ENCODE results near the gene WDR7.

WDR7 gene

DNA sequence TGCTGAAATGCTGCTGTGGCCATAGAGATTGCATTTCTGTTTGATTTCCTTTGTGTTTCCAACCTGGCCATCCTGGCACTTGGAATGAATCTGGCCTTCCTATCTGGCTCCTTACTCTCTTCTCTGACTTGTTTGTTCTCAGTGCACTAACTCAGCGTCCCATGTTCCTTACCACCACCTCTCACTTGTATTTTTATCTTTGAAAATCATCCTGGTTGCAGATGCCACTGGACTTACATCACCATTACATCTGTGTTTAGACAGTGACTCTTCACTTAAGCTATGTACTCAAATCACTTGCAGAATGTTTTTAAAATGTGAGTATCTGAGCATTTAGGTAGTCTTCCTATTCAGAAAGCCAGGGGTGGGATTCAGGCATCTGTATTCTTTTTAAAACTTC is 239.5 kb downstream of the WDR7 start:
- DNase-seq (ENCODE audit: low read depth in 2 of 2), result peak; percentile 77 to 78

DNA sequence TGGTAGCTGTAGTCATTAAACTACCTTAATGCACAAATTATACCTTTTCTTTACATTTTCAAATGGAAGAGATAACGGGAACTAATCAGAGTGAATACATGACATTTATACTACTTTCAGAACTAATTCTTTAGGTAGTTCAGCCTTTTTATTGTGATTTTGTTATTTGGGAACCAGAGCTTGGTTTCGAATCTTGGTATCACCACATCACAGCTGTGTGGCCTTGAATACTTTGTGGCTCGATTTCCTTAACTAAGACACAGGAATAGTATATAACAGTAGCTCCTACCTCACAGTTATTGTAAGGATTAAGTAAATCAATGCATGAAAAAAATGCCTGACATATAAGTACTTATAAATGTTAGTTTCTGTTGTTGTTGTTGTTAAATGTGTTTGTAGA is 240.0 kb downstream of the WDR7 start:
- DNase-seq (ENCODE audit: low read depth in 2 of 2), result no peak

DNA sequence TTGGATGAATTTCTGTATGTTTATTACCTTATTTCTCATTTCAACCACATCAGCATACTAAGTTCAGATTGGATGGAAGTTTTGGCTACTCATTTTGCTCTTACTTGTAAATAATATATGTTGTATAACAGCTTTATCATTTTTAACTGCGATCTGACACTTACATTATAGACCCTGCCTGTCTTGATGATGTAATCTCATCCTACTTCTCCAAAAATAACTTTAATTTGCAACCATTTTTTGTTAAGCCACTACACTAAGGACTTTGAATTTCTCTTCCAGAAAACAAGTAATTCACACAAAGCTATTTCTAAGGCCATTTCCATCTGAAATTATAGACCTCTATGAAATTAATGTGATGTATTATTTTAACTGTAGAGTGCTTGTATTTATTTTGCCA is 240.7 kb downstream of the WDR7 start:
- no peak for DNase-seq (ENCODE audit: low read depth in 2 of 2)

DNA sequence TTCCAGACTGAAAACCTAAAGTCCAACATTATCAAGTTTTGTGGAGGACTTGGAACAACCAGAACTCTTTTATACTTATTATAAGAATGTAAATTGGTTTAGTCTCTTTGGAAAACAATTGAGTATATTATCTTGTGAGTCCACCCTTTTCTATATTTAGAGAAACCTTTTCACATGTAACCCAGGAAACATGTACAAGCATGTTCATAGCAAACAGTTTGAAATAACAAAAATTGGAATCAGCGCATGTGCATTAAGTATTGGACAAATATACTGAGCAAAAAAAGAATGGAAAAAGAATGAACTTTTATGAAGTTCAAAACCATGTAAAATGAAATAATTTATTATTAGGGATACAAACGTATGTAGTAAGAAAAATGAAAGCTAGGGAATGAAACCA is 246.0 kb downstream of the WDR7 start:
- no peak for DNase-seq (ENCODE audit: low read depth in 2 of 2)

DNA sequence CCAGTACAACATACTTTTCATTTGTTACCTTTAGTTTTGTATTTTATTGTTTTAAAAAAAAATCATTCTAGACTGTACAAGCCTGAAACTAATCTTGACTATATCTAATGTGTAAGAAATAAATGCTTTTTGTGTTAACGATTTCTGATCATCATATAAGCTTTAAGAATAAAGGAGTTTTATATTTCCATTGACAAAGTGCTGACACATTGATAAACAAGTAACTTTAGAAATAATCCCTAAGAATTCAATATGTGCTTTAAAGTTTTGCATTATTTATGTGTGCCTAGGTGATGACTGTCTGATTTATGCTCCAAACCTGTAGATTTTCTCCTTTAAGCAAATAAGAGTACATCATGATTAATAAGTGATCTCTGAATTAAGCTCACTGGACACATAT is 248.5 kb downstream of the WDR7 start:
- DNase-seq (ENCODE audit: low read depth in 2 of 2), result no peak

DNA sequence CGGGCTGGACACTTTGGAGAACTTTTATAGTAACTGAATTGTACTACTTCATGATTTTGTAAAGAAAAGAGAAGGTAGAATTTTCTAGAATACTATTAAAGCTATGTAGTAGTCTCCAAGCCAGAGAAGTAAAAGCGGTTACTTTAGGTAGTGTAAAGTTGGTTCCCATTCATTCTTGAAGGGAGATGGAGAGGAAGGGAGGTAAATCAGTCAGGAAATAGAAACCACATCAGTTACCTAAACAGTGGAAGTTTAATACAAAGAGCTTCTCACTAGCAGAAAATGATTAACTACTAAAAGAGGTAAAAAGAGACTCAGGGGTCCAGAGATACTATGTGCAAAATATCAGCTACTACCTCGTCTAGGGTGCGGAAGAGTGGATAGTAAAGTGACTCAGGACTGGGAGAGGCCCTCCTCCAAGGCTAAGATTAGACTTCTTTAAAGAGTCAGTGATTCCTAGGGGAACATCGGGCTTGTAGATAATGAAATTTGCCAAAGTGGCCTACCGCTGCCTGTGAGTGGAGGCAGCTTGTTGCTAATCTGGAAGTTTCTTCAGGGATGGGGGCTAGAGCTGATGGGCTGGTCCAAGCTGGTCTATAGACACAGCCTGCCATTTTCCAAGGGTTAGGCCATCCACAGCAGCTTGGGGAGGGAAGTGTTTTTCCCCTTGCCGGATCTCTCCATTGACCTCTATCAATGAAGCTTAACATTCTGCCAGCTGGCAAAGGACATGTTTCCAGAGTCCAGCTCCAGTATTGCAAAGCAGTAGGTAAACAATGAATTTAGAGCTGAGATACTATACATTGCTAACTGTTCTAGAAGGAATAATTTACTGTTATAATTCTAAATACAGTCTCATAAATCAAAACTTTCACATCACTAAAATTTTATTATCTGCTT is 249.3 kb downstream of the WDR7 start:
- DNase-seq (ENCODE audit: low read depth in 2 of 2), result no peak

DNA sequence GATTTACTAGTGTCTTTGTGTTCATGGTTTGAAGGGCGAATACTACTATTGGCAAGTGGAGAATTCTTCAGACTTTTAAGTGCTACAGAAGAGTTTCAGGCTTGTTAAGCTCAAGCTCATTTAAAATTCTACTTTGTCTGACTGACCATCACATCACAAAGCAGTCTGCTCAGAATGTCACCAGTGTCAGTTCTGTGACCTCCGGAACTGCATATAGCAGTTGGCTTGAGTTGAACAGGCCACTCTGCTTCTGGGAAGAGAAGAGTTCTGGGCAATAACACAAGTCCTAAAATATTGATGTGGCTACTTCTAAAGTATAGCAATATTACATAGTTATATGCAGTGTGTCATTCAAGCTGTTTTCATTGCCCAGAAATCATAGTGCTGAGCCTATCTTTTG is 250.8 kb downstream of the WDR7 start:
- no peak for DNase-seq (ENCODE audit: low read depth in 2 of 2)

DNA sequence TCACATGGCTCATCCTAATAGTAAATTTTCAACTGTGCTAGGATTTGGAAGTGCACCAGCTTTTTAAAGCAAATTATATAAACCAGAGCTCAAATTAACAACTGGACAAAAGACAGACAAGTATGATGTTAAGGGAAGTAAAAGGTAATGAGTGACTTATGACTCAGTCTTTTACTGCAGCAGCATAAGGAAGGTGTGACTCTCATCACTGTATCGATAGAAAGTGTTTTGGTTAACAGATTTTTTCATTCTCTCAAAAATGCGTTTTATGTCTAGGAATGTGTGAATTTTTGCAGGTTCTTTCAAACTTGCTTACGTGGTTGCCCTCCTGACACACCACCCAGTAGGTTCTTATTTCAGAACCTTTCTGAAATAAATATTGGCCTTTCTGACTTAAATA is 251.5 kb downstream of the WDR7 start:
- no peak for DNase-seq (ENCODE audit: low read depth in 2 of 2)

DNA sequence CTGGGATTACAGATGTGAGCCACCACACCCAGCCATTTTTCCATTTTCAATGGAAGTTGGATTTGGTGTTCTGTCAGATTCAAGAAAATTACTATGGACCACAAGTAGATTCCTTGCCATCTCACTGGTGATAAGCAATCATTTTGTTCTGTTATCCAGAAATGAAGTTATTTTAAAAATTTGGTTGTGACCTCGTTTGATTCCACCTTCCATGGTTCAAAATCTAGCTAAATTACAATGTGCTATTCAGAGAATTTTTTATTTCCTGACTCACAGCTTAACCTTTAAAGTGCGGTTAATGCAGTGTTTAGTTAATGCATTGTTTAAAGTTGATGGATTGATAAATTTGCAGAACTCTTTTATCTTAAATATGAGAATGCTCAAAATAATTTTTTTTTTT is 252.5 kb downstream of the WDR7 start:
- DNase-seq (ENCODE audit: low read depth in 2 of 2), result no peak

DNA sequence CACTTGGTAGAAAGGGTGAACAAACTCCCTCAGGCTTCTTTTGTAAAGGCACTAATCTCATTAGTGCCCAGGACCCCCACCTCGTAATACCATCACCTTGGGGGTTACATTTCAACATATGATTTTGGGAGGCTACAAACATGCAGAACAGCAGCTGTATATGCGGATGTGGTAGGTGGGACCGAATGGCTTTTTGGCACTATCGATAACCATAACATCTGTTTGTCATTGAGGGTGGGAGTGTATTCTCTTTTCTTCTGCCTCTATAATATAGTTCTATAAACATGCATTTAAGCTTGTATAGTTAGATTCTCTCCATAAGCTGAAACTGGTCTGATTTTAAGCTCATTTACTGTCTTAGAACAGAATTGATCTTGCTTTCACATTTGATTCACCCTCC is 256.6 kb downstream of the WDR7 start:
- DNase-seq (ENCODE audit: low read depth in 2 of 2), result no peak

DNA sequence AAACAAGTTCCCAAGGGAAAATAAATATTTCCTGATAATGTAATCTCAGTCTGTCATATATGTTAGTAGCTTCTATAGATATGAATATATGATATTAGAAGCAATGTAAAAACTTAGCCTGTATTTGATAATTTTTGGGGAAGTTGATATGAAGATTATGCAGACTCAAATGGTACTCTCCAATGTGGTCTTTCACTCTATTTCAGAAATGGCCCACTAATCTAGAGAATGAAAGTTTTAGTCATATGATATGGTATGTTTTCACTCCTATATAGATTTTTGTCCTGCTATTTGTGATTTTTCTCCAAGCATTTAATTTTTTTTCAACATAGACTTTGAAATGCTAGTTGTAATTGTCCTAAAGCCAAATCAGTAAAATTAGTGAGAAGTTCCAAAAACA is 259.1 kb downstream of the WDR7 start:
- no peak for DNase-seq (ENCODE audit: low read depth in 2 of 2)

DNA sequence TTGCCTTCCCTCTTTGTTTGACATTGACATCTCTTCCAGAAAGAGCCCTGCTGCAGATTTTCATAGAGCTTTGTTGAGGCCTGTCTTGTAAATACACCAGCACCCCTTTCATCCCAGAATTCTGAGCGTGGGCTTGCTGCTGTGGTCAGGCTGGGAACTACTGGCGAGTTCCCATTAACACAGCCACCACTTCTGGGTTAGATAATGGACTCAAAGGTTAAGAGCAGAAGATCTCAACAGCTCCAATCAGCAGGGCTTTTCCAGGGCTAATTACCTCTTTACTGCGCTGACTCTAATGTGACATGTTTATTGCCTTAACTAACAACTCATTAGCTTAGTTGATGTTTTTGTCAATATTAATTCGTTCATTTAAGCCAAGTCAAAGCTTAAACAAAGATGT is 259.8 kb downstream of the WDR7 start:
- DNase-seq (ENCODE audit: low read depth in 2 of 2), result no peak

DNA sequence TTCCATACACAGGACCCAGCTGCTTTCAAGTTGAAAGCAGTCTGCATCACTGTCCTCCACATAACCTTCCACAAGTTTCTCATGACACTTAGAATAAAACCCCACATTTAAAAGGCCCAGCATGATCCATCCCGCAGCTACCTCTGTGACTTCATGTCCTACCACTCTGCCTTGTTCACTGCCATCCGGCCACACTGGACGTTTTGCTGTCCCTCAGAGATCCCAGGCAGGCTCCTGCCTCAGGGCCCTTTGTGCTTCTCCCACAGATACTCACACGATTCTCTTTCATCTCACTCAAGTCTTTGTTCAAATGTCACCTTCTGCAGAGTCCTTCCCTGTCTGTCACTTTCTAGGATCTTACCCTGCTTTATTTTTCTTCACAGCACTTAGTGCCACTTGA is 262.8 kb downstream of the WDR7 start:
- no peak for DNase-seq (ENCODE audit: low read depth in 2 of 2)

DNA sequence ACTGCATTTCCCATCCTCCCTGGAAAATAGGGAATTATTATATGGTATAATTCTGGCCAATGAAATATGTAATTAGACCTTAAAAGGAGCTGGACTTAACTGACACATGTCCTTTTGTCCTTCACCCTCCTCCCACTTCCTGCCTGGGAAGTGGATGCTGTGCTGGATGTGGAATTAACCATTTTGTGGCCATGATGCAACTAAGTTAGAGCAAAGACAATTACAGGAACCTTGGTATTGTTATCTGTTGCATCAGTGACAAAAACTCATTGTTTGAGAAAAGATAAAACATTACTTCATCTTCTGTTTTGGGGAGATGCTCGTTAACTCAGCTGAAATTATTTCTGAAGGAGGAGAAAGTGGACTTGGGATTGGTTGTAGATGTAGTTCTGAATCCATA is 268.0 kb downstream of the WDR7 start:
- no peak for DNase-seq (ENCODE audit: low read depth in 2 of 2)

DNA sequence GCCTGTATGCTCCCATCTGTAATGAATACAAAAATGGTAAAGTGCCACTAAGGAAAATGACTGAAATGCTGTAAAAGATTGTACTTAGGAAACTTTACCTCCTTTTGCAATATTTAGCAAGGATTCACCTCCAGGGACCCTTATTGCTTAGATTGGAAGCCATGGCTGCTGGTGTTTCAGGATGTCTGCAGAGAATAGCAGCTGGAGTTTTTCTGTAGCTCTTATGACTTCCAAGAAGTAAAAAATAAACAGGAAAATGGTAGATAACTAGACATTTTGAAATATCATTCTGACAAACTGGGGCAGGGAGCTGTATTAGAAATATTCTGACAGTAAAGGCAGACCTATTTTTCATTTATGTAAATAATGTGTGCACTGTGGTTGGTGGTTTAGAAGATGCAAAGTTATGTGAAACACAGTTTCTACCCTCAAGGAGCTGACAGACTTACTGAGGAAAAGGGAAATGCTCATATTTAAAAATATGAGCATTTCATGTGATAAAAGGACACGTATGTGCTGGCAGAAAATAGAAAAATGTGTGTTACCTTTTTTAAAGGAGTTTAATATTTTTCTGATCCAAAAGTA is 270.8 kb downstream of the WDR7 start:
- DNase-seq (ENCODE audit: low read depth in 2 of 2), result no peak

DNA sequence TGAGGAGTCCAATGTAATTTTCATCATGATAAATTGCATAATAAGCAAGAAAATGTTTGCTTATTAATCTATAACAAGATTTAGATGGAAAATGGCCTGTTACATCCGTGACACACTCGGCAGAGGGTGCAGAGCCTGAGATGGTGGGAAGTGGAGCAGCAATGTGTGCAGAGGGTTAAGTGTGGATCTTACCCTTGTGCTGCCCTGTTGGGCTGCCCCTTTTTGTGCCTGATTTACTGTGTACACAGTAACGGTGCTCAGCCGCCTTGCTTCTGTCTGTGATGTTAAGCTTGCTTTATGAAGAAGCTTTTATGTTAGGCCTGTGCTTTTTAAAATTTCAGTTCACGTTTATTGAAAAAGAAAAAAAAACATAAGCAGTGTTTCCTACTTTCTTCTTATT is 275.6 kb downstream of the WDR7 start:
- no peak for DNase-seq (ENCODE audit: low read depth in 2 of 2)

DNA sequence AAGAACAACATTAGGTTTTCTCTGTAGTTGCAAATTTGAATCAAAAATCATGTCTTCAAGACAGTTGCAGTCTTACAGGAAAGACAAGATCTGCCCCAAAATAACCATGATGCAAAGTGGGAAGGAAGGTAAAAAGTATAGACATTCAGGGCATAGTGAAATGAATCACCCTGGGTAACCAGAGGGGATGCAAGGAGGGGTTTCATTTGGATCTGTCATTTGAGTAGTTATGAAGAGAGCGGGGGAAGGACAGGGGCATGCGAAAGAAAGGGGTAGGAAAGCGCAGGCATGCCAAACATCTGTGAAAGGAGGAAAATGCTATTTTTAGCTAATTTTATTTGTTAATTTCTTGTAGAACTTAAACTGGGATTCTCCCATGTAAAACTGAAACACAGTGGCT is 276.6 kb downstream of the WDR7 start:
- DNase-seq (ENCODE audit: low read depth in 2 of 2), result no peak

DNA sequence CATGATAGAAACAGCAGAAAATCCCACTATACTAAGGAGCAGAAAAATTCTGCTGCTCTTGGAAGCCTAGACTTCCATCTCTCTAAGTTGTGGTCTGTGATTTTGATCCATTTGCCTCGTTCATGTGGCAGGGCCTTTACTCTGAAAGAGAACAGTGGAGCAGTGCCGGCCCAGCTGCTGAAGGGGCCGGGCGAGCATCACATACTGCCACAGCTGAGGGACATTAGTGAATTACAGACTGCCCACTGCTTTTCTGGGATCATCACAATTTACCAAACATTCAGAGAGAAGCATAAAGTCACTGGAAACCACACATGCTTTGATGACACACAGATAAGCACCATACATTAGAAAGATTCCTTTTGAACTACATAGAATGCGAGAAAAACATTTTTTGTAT is 278.7 kb downstream of the WDR7 start:
- no peak for DNase-seq (ENCODE audit: low read depth in 2 of 2)

DNA sequence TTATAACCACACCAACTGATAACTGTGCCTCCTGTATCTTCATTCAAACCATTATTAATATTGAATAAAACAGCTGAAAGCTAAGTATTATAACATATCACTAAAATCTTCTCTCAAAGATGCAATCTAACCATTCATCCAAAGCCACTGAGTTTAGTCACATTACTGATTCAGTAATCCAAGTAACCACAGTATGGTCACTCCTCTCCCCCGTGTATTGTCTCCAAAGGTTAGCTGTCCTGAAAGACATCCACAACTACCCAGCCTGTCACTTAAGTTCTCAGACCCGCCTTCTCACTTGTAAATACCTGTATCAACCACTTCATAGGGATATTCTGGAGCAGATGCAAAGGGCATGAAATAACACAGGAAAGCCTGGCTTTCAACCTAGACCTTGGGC is 282.3 kb downstream of the WDR7 start:
- DNase-seq (ENCODE audit: low read depth in 2 of 2), result no peak

DNA sequence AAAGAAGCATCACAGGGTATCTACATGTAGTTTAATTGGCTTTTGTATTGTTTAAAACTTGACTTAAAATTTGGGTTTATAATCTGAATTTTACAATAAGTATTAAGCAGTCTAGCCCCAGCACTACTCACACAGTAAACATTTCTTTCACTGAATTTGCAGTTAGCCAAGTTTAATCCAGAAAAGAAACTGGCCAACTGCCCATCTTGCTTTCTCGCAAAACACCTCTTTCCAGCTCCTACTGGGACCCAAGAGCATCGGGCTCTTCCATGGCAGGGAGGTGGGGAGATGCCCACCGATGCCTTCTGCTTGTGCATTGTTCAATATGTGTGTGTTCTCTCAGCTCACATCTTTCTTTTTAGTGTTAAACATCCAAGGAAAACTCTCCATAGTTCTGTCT is 283.0 kb downstream of the WDR7 start:
- no peak for DNase-seq (ENCODE audit: low read depth in 2 of 2)

DNA sequence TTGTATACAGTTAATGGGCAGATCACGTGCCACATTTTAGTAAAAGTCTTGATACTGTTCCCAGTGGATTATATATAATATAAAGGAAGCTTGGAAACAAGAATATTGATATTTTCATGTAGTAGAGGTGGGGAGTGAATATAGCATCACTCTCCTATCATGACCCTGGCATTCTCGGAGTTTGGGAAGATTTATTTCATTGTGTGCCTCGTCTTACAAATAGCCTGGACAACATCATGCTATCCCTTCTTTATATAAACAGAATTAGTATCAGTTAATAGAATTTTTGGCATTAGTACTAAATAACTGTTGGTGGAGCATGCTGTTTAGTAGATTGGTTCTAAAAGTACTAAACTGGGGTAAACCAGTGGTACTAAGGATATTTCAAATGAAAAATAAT is 283.7 kb downstream of the WDR7 start:
- no peak for DNase-seq (ENCODE audit: low read depth in 2 of 2)

DNA sequence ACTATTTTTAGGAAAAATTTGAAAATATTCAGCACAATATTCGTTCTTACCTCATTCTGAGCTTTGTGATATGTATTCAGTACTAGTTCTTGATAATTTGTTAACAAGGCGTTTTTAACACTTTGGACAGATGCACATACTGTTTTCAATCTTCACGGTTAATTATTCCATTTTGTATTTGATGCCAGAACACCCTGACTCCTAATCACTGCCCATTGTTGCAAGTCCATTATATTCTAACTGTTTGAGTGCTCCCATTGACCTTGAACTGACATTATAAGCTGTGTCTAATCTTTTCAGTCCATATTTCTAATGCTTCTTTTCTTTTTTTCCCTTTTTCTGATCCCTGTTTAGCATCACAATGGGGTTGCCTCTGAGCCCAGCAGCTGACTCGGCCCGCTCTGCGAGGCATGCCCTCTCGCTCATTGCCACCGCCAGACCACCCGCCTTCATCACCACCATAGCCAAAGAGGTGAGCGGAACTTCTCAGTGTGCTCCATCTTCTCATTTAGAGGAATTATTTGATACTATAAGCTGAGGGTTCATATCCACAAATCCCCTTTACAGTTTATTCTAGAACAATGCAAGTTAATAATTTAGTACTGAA is 284.4 kb downstream of the WDR7 start:
- no peak for DNase-seq (ENCODE audit: low read depth in 2 of 2)

DNA sequence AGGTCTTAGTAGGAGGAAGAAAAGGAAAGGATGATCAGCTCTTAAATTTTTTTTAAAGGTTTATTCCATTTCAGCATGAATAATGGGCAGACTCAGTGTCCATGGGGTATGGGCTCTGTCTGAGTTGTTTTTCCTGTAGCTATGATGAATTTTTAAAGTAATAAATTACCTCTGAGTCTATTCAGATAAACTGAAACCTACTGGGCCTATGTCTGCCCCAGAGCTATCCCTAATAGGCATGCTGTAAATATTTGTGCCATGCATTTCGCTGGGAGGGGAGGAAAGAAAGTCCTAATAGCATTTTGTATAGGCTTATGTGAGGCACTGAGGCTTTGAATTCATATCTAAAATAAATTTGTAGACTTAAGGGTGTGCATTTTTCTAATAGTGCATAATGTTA is 285.3 kb downstream of the WDR7 start:
- DNase-seq (ENCODE audit: low read depth in 2 of 2), result no peak

All from fibroblast of skin of left quadriceps (primary cell).